Globus pallidus (tissue), 1 donor: Measurements from ENCODE around the gene ZBP1.
"Not testable (repeated sequence)": the region's sequence is repeated elsewhere in the genome, so short reads cannot be mapped to it uniquely, and the experiment has no call there.

Experiments used
- DNase-seq: peaks from one replicate; pipeline ENCODE4 v3.0.0-alpha.2; 2015; ENCODE audit warnings: low spot score

Gene ZBP1

GRCh38 chr20:57638895-57639236 lies 18.6 kb upstream of the ZBP1 start:
- DNase-seq: no peak

DNA sequence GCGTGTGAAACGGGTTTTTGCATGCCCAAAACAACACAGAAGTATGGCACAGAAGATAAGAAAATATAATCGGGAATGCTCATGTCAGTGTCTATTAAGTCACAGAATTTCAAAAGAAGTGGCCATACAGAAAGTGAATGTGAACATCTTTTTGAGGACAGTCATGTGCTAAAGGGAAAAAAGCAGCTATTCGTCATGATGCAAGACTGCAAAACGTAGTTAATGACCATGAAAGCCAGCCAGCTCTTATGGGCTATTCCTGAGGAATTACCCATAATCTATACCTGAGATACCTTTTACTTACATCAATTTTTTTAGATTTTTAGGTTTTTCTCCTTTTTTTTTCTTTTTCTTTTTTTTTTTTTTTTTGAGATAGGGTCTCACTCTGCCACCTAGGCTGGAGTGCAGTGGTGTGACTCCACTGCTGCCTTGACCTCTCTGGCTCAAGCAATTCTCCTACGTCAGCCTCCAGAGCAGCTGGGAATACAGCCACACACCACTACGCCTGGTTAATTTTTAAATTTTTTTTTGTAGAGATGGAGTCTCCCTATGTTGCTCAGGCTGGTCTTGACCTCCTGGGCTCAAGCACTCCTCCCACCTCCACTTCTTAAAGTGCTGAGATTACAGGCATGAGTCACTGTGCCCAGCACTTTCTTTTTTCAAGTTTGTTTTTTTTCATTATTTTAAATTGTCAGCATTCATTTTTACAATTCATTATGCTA lies 18.1 kb upstream of the ZBP1 start:
- DNase-seq: no peak

- DNase-seq: no peak
Measured at GRCh38 chr20:57633945-57634491, 13.8 kb upstream of the ZBP1 start.

- DNase-seq: no peak
Measured at GRCh38 chr20:57632286-57632685, 12.1 kb upstream of the ZBP1 start.

DNA sequence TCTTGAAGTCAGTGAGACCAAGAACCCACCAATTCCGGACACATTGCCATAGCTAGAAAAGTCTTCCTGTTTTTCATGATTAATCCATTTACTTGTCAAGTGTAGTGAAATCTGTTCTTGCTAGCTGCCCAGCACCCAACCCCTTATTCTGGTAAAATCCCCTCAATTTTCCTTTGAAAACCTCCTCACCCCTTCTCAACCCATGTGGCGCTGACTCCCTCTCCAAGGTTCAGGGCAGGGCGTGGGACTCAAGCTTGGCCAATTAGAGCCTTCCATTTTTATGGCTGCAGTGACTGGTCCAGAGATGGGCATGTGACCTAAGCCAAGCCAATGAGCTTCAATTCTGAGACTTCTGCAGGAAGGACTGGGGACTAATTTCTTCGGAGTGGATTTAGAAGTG lies 9.8 kb upstream of the ZBP1 start:
- DNase-seq: peak; percentile 15

DNA sequence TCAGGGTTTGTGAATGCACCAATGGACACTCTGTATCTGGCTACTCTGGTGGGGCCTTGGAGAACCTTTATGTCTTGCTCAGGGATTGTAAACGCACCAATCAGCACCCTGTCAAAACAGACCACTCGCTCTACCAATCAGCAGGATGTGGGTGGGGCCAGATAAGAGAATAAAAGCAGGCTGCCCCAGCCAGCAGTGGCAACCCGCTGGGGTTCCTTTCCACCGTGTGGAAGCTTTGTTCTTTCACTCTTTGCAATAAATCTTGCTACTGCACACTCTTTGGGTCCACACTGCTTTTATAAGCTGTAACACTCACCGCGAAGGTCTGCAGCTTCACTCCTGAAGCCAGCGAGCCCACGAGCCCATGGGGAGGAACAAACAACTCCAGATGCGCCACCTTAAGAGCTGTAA lies 9.3 kb upstream of the ZBP1 start:
- not testable (repeated sequence) for DNase-seq

DNA sequence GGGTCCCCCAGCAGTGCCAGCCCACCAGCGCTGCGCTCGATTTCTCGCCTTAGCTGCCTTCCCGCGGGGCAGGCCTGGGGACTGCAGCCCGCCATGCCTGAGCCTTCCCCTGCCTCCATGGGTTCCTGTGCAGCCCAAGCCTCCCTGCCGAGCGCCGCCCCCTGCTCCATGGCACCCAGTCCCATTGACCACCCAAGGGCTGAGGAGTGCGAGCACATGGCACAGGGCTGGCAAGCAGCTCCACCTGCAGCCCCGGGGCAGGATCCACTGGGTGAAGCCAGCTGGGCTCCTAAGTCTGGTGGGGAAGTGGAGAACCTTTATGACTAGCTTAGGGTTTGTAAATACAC lies 8.7 kb upstream of the ZBP1 start:
- not testable (repeated sequence) for DNase-seq

- peak; percentile 43 for DNase-seq
Measured at GRCh38 chr20:57628047-57628961, 8.1 kb upstream of the ZBP1 start.

- no peak for DNase-seq
Measured at GRCh38 chr20:57627339-57627738, 7.1 kb upstream of the ZBP1 start.

DNA sequence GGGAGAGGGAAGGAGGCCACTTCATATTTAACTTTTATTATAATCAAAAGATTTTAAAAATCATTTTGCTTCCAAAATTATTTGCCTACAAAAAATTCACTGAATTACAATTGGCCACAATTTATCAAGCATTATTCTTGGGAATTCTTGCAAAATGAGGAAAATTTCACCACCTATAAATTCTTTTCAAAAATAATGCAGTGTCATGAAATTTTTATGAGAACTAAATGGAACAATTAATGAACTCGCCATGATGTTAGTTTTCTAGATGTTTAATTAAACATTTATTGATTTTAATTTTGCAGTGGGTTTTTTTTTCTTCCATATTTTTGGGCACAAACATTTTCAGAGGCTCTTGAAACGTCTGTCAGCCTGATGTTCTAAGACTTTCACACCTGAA lies 5.8 kb upstream of the ZBP1 start:
- DNase-seq: no peak

GRCh38 chr20:57625181-57625958 lies 5.1 kb upstream of the ZBP1 start:
- no peak for DNase-seq

- DNase-seq: no peak
Measured at GRCh38 chr20:57624124-57624523, 3.9 kb upstream of the ZBP1 start.

- DNase-seq: no peak
Measured at GRCh38 chr20:57622579-57623381, 2.6 kb upstream of the ZBP1 start.

DNA sequence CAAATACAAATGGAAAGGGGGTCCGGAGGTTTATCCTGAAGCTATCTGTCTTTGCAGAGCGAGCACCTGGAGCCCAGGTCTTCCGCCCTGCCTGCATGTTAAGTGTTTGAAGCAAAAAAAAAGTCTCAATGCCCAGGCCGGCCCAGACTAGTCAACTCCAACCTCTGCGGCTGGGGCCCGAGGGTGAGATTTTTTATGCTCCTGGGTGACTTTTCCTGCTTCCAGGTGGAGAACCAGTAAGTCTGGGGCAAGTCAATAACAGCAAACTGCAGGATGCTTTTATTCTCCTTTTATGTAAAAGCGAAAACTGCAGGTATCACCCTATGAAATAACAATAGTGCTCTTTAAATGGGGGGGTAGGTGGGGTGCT lies 2.0 kb upstream of the ZBP1 start:
- DNase-seq: no peak

DNA sequence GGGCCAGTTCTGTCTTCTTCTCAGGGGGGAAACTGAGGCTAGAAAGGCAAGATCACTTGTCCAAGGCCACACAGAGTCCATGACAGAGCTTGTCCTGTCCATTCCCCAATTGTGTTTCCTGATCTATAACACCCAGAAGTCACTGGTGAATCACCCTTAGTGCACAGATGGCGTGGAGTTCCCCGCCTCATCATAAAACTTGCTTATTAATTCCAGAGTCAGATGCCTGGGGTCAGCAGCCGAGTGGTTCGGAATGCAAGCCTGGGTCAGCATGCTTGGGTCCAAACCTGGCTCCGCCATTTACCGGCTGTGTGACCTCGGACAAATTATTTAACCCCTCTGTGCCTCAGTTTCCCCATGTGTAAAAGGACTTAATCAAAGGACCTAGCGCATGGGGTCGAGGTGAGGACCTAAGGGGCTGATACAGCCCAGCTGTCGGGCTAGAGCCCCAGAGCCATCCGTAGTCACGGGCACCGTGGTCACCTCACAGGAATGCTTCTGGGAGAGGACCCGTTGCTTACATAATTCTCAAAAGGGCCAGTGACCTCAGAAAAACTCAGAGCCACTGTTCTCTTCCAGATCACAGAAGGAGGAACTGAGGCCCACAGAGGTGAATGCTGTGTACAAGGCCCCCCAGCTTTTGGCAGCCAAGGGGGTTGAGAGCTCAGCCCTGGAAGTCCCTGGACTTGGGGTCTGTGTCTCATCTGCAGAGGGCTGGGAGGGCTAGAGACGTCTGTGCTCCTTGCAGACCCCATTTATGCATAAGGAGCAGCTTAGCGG lies 1.4 kb upstream of the ZBP1 start:
- DNase-seq: no peak

DNA sequence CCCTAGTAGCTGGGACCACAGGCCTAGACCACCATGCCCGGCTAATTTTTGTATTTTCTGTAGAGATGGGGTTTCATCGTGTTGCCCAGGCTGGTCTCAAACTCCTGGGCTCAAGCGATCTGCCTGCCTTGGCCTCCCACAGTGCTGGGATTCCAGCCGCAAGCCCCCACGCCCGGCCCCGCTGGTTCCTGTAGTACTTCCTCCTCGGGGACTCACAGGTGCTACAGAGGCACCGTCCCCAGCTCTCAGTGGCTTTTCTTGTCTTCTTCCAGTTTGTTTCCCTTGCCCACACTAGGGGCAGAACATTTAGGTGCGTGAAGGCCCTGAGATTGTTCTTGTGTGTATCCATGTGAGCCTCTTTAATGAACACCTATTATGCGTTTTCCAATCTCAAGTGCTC lies 773 bp upstream of the ZBP1 start:
- no peak for DNase-seq

- DNase-seq: peak; percentile 15
Measured at GRCh38 chr20:57619051-57619831, 985 bp downstream of the ZBP1 start.

DNA sequence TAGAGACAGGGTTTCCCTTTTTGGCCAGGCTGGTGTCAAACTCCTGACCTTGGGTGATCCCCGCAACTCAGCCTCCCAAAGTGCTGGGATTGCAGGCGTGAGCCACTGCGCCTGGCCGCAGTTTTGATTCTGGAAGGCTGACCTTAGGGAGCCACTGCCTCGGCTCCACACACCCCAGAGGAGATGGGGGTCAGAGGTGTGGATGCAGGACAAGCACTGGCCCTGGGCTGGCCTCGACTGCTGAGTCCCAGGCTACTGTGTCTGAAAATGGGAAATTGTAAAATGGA lies 1.5 kb downstream of the ZBP1 start:
- no peak for DNase-seq

DNA sequence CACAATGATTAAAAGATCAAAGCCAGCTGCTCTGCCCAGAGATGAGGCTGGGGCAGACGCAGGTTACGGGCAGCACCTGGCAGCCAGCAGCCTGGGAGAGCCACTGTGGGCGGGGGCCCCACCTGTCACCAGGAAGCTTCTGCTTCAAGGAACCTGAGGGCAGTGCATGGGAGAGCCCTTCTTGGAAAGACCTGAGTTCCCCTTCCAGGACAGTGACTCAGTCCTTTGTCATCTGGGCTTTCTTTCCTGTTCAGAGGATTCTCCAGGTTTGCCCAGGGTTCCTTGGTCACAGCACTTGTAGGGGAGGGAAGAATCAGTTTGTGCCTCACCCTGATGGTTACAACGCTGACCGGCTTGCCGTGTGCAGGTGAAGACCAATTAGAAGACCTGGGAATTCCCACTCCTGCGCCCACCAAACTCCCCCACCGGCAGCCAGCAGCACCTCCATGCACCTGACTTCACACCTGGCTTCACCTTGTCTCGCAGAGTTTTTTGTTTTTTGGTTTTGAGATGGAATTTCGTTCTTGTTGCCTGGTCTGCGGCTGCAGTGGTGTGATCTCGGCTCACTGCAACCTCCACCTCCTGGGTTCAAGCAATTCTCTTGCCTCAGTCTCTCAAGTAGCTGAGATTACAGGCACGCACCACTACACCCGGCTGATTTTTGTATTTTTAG lies 2.0 kb downstream of the ZBP1 start:
- no peak for DNase-seq
